OCI-M2 (cell line): ENCODE data around the gene SLC9A7.

Source experiments
- DNase-seq: peaks from one replicate; lab custom pipeline; 2025; ENCODE audit not compliant: unreplicated experiment; lab: John Stamatoyannopoulos, UW

SLC9A7 gene

DNA sequence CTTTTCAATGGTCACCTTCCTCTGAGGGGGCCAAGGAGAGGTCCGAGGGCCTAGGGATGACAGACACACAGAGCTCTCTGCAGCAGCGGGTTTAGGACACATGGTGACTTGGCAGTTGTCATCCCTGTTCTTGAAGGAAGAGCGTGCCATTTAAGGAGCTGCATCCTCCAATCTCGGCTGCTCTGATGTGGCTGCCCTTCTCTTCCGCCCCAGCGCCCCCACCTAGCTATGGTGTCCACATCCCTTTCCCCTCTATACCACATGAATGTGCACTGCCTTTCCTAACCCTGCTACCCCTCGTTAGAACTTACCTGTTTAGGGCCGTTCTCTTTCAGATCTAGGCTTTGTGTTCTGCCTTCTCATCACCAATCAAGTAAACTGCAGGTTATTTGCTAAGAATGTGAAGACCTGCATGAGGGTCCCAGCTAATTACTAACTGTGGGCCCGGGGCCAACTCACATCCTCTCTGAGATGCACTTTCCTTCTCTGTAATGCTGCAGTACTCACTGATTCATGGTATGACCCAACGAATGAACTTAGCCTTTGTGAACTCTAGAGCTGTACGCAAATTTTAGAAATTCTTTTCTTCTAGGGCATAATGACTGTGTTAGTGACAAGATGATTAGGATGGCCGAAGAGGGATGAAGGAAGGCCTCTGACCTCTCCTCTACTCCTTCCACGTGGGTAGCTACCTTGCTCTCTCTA lies 147.1 kb downstream of the SLC9A7 start:
- DNase-seq: no peak

DNA sequence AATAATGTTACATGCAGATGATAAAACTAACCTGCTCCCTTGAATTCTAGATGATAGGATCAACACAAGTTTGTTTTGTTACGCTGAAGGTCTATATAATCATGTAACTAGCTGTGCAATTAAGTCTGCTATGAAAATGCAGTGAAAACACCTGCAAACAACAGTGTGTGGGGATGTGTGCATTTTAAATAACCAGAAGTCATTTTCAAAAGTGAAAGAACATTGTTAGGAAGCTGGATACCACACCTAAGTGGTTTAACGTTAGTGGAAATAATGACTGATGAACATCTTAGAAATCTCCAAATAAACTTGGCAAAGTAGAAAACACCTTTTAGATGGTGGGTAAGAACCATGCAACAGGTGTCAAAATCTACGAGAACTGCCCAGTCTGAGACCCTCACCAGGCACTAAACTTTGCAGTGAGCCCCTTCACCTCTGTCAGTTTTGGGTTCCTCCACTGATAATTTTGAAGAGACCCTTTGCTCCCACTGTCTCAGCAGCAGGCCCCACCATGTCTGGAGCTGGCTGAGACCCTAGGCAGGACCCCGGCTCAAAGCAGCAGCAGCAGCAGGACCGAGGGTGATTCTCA lies 148.8 kb downstream of the SLC9A7 start:
- DNase-seq: no peak

DNA sequence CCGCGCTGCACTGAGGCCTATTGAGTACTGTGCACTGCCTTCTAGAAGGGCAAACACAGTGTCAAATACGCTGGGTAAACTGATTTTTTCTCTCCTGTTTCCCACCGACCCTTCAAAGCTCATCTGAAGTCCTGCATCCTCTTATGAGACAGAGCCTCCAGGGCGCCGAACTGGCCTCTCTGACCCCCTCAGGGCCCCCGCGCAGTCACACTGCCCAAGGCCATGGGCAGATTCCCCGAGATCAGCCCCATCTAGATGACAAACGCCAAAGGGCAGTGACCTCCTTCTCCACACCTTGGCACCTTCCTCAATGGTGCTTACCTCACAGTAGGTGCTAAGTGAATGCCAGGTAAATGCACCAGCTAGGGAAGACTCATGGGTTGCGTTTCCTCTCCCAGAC lies 151.0 kb downstream of the SLC9A7 start:
- DNase-seq: no peak

DNA sequence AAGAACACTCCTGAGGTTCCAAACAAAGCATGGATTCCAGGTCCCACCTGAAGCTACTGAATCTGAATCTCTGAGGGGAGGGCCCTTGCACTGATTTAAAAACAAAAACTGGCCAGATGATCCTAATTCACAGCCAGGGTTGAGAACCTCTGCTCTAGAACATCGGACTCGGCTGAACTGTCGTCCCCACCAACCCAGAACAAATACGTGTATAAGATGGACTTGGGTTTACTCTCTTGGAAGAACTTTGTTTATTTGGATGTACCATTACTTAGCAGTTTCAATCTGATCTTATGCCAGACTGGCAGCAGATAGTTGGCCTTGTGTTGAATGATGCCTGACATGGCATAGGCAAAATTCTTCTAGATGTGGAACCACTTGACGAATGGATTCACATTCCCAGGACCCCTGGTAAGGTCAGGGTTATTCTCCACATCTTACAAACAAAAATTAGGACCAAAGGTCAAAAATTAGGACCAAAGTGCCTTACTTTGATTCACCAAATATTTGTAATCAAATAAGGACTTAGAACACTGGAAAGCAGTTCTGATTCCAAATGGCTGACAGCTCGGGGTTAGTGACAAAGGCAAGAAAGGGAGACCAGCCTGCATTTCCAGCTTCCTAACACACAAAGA lies 156.3 kb downstream of the SLC9A7 start:
- DNase-seq: no peak

DNA sequence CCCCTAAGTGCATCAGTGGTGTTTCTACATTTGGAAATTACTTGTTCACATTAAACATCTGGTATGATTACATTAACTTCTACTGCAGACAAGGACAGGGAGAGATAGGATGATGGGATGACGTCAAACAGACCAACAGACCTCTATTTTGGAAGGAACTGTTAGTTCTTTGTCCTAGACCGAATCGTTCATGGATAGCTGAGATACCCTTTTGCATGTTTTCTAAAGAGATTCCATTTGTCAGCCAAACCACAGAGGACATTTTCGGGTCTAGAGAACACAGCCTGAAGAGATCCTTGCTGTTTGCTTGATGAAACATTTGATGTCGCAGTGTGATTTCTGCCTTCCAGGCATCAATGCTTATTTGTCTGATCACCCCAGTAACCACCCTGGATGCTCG lies 157.6 kb downstream of the SLC9A7 start:
- DNase-seq: no peak

DNA sequence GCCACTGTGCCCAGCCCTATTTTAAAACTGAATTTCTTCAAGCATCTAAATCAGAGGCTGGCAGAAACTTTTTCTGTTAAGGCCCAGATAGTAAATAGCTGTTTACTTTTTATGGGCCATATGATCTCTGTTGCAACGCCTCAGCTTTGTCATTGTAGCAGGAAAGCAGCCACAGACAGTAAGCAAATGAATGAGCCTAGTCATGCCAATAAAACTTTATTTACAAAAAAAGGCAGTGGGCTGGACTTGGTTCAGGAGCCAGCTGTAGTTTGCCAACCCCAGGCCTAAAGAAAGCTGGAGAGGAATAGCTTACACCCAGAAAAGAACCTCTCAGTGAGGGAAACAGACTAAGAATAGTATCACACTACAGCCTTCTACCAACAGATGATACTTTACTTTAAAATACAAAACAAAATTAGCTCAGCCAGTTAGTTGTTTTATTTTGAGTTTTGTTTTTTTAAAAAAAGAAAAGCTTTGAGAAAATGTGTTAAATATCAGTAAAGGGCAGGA lies 159.8 kb downstream of the SLC9A7 start:
- DNase-seq: no peak

DNA sequence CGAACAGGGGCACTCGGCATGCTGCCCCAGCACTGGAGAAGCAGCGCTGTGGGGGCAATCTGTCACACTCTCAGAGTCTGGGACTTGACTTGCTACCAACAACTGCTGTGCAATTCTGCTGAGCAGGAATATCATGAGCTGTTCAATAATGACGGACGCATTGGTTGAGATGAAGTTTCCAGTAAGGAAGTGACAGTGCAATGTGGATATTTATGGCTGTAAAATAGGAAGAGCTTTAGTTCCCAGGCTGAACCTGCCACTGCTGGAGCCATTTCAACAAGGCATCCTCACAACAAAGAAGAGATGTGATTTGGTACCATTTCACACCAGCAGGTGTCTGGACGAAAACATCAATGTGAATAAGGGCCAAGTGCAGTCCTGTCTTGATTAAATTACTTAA lies 161.1 kb downstream of the SLC9A7 start:
- no peak for DNase-seq

DNA sequence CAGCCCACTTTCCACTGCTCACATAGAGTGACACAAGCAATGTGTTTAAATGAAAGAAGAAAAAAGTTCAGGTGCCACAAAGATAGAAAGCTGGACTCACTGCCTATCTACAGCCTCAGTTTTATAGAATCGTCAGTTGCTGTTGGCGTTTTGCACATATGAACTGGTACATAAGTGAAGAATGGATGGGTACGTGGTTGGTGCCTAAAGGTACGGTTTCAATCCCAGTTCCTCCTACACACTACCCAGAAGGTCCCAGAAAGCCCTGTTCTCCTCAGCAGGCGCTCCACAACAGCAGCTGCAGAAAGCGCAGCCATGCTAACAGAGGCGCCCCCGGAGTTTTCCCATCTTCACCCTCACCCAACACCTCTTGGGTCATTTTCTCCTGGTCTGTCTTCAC lies 161.7 kb downstream of the SLC9A7 start:
- no peak for DNase-seq

DNA sequence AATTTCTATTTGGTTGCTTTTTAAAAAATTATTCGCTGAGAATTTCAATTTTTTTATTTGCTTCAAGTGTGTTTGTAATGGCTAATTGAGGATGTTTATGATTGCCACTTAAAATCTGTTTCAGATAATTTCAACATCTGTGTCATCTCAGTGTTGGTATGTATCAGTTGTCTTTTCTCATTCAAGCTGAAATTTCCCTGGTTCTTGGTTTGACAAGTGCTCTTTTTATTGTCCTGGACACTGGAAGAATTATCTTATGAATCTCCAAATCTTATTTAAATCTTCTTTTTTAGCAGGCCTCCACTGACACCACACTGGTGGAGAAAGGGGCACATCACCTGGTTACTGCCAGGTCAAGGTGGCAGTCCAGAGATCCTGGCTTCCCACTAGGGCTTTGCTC lies 163.8 kb downstream of the SLC9A7 start:
- no peak for DNase-seq

DNA sequence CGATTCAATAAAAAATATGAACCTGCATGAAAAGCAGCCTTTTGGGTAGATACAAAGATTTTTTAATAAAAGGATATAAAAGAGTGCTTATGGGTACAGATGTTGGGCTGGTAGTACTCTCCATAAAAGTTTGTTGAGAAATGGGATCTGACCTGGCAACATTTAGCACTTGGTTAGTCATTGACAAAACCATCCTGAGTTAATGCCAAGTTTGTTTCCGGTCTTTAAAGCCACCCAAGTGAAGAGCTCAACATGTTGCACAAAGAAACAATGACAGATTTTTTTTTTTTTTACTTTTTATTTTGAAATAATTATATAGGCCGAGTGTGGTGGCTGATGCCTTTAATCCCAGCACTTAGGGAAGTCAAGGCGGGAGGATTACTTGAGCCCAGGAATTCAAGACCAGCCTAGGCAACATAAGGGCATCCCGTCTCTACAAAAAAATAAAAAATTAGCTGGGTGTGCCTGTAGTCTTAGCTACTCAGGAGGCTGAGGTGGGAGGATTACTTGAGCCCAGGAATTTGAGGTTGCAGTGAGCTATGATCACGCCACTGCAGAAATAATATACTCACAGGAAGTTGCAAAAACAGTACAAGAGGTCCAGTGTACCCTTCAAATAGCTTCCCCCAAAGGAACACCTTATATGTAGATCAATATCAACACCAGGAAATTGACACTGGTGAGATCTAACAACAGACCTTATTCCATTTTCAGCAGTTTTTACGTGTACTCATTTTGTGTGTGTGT lies 168.8 kb downstream of the SLC9A7 start:
- no peak for DNase-seq

DNA sequence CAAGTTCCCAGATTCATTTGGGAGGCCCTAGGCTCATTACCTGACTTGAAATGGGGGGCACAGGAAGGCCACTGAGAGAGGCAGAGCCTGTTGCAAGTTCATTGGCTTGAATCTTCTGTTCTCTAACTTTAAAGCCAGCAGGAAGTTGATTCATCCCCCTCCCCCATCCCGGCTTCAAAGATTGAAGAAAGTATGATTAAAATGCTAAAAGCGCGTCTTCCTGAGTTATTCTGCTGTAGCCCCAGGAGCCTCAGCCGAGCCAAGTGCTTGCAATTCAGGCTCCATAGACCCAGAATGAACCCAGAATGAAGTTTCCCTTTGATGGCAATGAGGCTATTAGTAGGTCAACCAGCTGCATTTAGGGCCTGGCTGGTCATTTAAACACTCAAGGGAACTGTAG lies 170.7 kb downstream of the SLC9A7 start:
- DNase-seq: no peak

DNA sequence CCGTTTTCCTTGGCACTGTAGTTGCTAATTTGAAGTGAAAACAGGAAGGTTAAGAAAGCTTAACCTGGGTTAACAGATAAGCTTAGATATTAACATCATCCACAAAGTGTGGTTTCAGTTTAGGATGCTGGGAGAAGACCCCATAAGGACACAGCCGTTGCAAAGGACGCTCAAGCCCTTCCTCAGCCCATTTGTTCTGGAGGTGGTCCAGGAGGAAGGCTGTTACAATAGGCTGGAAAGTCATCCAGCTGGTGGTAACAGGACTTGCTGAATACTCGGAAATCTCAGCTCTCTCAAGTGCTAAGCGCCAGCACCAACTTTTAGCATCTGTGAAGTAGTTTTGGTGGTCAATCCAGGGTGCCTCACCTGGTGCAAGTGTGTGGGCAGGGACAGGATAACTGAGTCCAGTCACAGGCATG lies 171.2 kb downstream of the SLC9A7 start:
- no peak for DNase-seq

DNA sequence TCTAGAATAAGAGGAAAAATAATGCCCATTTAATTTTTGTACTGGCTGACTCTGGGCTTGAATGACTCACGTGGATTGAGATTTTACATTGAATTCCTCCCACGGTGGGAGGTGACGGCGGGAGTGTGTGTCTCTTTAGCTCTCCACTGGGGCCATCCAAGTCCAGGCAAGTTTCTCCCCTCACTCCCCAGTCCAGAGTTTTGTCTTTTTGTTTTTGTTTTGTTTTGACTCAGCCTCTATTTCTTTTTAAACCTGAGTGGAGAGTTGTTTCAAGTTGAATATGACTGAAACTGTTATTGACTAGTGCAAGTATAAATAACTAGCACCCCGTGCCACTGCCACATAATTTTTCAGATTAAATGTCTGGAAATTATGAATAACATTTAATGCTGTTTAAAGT lies 171.8 kb downstream of the SLC9A7 start:
- no peak for DNase-seq

DNA sequence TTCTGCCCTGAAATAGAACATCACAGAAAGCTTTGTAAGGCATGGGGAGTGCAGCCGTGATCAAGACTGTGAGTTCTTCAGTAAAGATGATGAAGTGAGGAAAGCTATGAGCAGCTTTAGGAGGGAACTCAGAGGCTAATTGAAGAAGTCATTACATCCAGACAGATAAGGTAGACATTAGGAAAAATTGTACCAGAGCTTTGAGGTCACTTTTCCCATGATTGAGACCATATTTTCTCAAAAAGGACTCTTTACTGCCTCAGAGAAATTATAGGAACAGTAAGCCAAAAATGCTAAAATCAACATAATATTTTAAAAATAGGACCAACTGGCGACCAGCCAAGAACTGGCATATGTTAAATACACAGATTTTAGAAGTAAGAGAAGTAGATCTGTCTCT lies 174.2 kb downstream of the SLC9A7 start:
- DNase-seq: no peak

DNA sequence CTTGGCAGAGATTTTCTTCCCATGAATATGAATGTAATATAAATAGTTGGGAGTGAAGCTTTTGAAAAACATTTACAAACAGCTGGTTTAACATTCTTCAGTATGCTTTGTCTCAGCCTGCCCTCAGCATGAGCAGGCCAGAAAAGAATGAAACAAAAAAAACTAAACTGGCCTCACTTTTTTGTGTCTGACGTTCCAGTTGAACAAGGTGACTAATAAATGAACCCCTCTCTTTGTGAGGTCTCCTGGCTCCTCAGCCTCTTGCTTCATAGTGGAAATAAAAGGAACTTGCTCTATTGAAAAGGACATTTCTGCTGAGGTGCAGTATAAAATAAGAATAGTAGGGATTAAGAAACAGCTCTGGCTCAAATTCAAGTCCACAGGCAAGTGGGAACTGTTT lies 176.0 kb downstream of the SLC9A7 start:
- DNase-seq: no peak

DNA sequence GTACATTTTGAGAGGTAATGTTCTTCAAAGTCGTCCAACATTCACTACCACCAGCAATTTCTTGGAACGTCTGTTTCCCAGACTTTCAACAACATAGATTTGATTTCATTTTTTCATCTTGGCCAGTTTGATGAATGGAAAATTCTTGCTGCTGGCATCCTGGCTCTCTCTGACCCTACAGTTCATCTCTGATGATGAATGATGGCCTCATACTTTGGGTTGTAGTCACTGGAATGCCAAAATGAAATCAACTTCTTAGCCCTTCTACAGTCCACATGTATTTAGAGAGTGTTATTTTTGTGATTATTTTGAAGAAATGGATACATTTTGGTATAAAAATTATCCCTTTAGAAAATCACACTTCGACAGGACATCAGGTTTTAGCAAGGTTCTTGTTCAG lies 176.6 kb downstream of the SLC9A7 start:
- no peak for DNase-seq

DNA sequence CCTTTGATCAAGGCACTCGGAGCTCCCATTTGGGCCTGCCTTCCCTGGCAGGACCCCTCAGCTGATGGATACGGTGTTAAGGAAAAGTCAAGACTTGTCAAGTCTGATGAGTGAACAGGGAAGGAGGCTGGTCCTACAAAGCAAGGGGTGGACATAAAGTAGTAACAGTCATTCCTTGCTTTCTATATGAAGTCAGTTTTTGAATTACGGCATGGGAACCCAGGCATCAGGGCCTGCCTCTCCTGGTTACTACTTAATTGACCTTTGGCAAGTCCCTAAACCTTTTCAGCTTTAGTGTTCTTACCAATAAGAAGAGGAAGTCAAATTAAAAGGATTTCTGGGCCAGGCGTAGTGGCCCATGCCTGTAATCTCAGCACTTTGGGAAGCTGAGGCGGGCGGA lies 178.3 kb downstream of the SLC9A7 start:
- no peak for DNase-seq

DNA sequence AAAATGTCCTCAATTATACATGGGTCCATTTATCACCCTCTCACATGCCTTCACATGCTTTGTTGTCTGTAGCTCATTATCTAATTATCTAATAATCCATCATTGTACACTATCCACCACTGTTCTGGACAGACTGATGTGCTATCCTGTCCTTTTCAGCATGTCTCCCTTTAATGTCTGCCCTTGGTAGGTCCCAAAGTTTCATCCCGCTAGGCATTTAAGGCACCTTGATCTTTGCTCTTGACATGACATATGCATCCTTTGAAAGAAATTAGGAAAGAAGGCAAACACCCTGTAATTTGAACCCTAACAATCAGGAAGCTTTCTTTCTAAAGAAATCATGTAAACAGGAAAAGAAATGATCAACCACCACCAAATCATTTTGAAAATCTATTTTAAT lies 179.7 kb downstream of the SLC9A7 start:
- DNase-seq: no peak

DNA sequence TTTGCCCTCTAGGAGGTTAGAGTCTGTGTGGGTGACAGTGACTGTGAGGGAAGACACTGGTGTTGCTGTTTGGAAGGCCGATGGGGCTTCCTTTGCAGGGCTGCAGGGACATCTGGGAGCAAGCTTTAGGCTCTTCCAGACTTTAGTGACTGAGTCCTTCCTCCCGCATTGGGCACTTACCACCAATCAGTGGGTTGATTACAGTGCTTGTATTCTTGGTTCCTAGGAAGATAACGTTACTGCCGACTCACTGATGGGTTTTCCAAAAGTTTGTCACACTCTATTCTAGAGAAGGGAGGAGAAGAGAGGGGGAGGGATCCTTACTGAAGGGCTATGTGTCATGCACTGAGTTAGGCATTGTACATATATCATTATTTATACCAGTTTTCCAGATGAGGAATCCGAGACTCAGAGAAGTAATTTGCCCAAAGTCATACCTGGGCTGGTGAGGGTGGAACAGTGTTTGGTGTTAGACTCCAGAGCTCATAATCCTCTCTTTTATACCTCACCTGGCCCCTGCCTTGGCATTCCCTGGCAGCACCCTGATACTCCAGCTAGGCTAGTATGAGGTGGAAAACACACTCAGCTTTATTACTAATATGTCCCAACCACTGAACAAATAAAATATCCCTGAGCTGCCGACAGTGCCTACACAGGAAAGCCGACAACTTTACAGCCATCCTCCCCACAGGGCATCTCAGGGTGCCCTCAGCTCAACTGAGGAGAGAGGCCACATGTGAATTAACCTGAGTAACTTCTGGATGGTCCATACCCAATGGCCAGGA lies 181.5 kb downstream of the SLC9A7 start:
- DNase-seq: no peak

DNA sequence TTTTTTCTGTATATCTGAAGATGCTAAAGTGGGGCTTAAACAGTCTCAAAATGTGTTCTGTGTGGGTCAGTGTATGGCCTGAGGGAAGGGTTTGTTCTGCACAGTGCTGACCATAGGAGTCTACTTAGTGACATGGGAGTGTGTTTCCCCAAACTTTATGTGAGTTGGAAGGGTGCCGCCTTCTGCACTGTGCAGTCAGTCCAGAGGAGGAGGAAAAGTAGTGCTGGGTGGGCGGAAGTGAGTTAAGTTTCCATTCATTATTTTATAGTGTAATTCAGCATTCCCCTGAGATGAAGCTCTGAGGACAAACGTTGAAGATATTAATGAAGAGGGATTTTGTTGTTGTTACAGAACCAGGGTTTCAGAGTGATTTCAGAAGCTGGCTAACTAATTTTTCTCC lies 182.5 kb downstream of the SLC9A7 start:
- DNase-seq: no peak

DNA sequence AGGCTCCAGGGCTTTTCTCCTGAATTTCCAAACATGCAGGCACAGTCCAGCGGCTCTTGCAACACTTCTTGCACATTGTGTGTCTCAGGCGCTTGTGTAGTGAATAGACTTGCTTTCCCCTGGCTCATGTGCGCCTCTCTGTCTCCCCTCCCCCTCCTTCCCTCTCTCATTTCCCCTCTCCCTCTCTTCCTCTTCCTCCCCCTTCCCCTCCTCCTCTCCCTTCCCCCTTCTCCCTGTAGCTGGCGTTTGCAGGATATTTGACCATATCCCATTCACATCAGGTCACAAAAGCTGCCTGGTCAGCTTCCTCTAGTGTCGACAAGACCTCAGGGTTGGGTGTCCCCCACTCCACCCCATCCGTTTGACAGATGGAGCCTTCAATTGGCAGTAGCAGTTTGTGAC lies 182.9 kb downstream of the SLC9A7 start:
- DNase-seq: no peak
